ENCODE results near the gene ZBTB17. TPM values are rescaled to one million over a fixed set of nuclear protein-coding genes. Genes with fewer than 3 reads are reported as not detected.
A peak's percentile ranks its signal among the peaks of the same experiment; 100 is the strongest.

The ZBTB17 gene
- total RNA-seq, 1 experiment from 2014 or later, result 41.6 TPM

DNA sequence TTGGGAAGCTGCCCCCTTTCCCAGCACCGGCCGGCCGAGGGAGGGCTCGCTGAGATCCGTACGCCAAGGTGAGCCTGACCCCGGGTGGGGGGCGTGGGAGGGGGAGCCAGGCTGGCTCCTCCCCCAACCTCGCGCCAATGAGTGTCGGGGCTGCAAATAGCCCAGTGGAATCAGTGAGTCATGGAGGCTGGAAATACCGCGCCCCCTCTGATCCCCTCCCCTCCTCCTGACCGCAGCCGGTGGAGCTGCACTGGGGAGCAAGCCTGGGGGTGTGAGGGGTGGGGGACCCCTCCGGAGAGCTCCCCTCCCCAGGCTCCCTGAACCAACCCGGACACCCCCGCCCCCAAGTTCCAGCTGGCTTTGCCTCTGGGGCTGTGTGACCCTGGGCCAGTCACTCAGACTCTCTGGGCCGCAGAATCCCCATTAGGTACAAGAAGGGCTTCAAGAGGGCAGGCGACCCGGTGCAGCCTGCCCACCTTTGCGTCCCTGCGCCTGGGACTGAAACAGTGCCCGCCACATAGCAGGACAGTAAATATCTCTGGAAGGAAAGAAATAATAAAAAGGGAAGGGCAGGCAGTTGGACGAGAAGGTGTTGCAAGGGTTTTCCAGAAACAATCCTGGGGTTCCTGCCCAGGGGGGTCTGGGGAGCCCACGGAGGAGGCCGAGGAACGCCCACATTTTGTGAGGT is 37.5 kb upstream of the ZBTB17 start:
- H3K4me3 ChIP-seq (ENCODE audit: low read depth in 2 of 2, low read length in 2 of 2), result peak overlapping the region in 1 of 2 experiments; percentile 37; a peak in 2 of 4 replicates
- ChIA-PET POLR2A (no interaction called here), CTCF (interaction anchor here (0.6 kb wide), 1 partner anchor 28 kb away, joined by 5 read pairs; no protein-coding TSS in a partner anchor)
- peak; percentile 13; the same call in 1 of the 2 replicates for ATAC-seq
- no peaks in the 10 kb centered on the region for H3K36me3 ChIP-seq (ENCODE audit: control insufficient read depth, insufficient read depth, low read length)
- in situ Hi-C loops (cut with HindIII; ENCODE audit: low pct_unique_long_range_greater_than_20kb, low sequenced_read_pairs) (no loop called here), intact Hi-C loops (cut with micrococcal nuclease; ENCODE audit: unreplicated experiment) (no loop called here)
- 0 out of 2 replicates have a peak overlapping the region, but pooled peaks have one; percentile 1 for H3K27ac ChIP-seq (ENCODE audit: low read length)
- no peaks in the 10 kb centered on the region for H3K9me3 ChIP-seq (ENCODE audit: control insufficient read depth, insufficient read depth, low read depth, low read length)
- H3K27me3 ChIP-seq (ENCODE audit: control insufficient read depth, insufficient read depth, low read length), result no peaks in the 10 kb centered on the region
- no peak for DNase-seq (ENCODE audit: low read depth, low spot score)
- peaks cover 34% of the 10 kb centered on the region for H3K4me1 ChIP-seq (ENCODE audit: control insufficient read depth, insufficient read depth, low read length)
- no TSS peak for BruUV-seq (replicated peaks)
- TF ChIP-seq TCF7L2 (IDR thresholded peaks at IDR 0.05; ENCODE audit: low read depth, low read length) (no peak), POLR2AphosphoS5 (IDR thresholded peaks at IDR 0.05; ENCODE audit: low read depth, low read length) (no peak), SIN3A (IDR thresholded peaks at IDR 0.05; ENCODE audit: borderline replicate concordance, insufficient read depth, low read depth, low read length) (no peak)
- TF ChIP-seq, protein P1, sequence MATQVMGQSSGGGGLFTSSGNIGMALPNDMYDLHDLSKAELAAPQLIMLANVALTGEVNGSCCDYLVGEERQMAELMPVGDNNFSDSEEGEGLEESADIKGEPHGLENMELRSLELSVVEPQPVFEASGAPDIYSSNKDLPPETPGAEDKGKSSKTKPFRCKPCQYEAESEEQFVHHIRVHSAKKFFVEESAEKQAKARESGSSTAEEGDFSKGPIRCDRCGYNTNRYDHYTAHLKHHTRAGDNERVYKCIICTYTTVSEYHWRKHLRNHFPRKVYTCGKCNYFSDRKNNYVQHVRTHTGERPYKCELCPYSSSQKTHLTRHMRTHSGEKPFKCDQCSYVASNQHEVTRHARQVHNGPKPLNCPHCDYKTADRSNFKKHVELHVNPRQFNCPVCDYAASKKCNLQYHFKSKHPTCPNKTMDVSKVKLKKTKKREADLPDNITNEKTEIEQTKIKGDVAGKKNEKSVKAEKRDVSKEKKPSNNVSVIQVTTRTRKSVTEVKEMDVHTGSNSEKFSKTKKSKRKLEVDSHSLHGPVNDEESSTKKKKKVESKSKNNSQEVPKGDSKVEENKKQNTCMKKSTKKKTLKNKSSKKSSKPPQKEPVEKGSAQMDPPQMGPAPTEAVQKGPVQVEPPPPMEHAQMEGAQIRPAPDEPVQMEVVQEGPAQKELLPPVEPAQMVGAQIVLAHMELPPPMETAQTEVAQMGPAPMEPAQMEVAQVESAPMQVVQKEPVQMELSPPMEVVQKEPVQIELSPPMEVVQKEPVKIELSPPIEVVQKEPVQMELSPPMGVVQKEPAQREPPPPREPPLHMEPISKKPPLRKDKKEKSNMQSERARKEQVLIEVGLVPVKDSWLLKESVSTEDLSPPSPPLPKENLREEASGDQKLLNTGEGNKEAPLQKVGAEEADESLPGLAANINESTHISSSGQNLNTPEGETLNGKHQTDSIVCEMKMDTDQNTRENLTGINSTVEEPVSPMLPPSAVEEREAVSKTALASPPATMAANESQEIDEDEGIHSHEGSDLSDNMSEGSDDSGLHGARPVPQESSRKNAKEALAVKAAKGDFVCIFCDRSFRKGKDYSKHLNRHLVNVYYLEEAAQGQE (IDR thresholded peaks at IDR 0.05; ENCODE audit: insufficient read depth in 1 of 2, low read depth in 2 of 2, low read length in 1 of 2), result no peak
- TF ChIP-seq, protein P2, sequence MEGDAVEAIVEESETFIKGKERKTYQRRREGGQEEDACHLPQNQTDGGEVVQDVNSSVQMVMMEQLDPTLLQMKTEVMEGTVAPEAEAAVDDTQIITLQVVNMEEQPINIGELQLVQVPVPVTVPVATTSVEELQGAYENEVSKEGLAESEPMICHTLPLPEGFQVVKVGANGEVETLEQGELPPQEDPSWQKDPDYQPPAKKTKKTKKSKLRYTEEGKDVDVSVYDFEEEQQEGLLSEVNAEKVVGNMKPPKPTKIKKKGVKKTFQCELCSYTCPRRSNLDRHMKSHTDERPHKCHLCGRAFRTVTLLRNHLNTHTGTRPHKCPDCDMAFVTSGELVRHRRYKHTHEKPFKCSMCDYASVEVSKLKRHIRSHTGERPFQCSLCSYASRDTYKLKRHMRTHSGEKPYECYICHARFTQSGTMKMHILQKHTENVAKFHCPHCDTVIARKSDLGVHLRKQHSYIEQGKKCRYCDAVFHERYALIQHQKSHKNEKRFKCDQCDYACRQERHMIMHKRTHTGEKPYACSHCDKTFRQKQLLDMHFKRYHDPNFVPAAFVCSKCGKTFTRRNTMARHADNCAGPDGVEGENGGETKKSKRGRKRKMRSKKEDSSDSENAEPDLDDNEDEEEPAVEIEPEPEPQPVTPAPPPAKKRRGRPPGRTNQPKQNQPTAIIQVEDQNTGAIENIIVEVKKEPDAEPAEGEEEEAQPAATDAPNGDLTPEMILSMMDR (IDR thresholded peaks at IDR 0.05), result no peak

- in situ Hi-C loops (cut with HindIII; ENCODE audit: low pct_unique_long_range_greater_than_20kb, low sequenced_read_pairs) (no loop called here), intact Hi-C loops (cut with micrococcal nuclease; ENCODE audit: unreplicated experiment) (no loop called here)
- Histone ChIP-seq H3K9me3 (ENCODE audit: control insufficient read depth, insufficient read depth, low read depth, low read length) (no peaks in the 10 kb centered on the region), H3K36me3 (ENCODE audit: control insufficient read depth, insufficient read depth, low read length) (no peaks in the 10 kb centered on the region), H3K4me1 (ENCODE audit: control insufficient read depth, insufficient read depth, low read length) (peaks cover 34% of the 10 kb centered on the region), H3K27ac (ENCODE audit: low read length) (no peak overlapping the region), H3K27me3 (ENCODE audit: control insufficient read depth, insufficient read depth, low read length) (no peaks in the 10 kb centered on the region), H3K4me3 (ENCODE audit: low read depth in 2 of 2, low read length in 2 of 2) (peak overlapping the region in 1 of 2 experiments; percentile 37; a peak in 2 of 4 replicates)
- CTCF ChIA-PET, result interaction anchor here (0.6 kb wide), 1 partner anchor 28 kb away, joined by 5 read pairs; no protein-coding TSS in a partner anchor
- POLR2A ChIA-PET, result no interaction called here
- no peak for TF ChIP-seq TCF7L2 (IDR thresholded peaks at IDR 0.05; ENCODE audit: low read depth, low read length)
- TF ChIP-seq, protein P1 (IDR thresholded peaks at IDR 0.05; ENCODE audit: insufficient read depth in 1 of 2, low read depth in 2 of 2, low read length in 1 of 2), result no peak
- no peak for TF ChIP-seq POLR2AphosphoS5 (IDR thresholded peaks at IDR 0.05; ENCODE audit: low read depth, low read length)
- TF ChIP-seq, protein P2 (IDR thresholded peaks at IDR 0.05), result no peak; the same call in 1 of the 2 replicates
- no TSS peak for BruUV-seq (replicated peaks)
- ATAC-seq (peak; percentile 24), DNase-seq (ENCODE audit: low read depth, low spot score) (no peak)
Measured at GRCh38 chr1:16012590-16013219, 36.8 kb upstream of the ZBTB17 start.

Measured in Panc1 (cell line).